Astrocyte (in vitro differentiated cells and primary cell): ENCODE data around the gene PLCL1. TPM values are rescaled to one million over a fixed set of nuclear protein-coding genes. Genes with fewer than 3 reads are reported as not detected.

ENCODE experiments used
- DNase-seq: peaks from one replicate; pipeline ENCODE4 v3.0.0-alpha.2; 2010; ENCODE audit warnings: low read depth
- FAIRE-seq: peaks from 2 replicates; lab custom pipeline; 2011; peaks lifted over from hg19 to GRCh38; lab: Jason Lieb, UNC
- H2AFZ ChIP-seq: 2 replicates; pipeline ENCODE4 v1.6.0; 2012; ENCODE audit warnings: low read depth, low read length, inconsistent platforms
- H3K27ac ChIP-seq: 2 replicates; pipeline ENCODE4 v1.5.1; 2011; ENCODE audit warnings: low read depth, low read length, inconsistent platforms
- H3K27me3 ChIP-seq: 2 replicates; pipeline ENCODE4 v1.6.0; 2011; ENCODE audit warnings: low read length, inconsistent platforms; ENCODE audit not compliant: insufficient read depth
- H3K36me3 ChIP-seq: 2 replicates; pipeline ENCODE4 v1.5.1; 2011; ENCODE audit warnings: low read length, inconsistent platforms; ENCODE audit not compliant: insufficient read depth
- H3K4me1 ChIP-seq: 2 replicates; pipeline ENCODE4 v1.5.1; 2011; ENCODE audit warnings: low read length, inconsistent platforms; ENCODE audit not compliant: insufficient read depth
- H3K4me2 ChIP-seq: 2 replicates; pipeline ENCODE4 v1.6.0; 2012; ENCODE audit warnings: low read length, inconsistent platforms
- H3K4me3 ChIP-seq: 2 replicates; pipeline ENCODE4 v1.5.1; 2011; ENCODE audit warnings: low read depth, mild to moderate bottlenecking, low read length, inconsistent platforms; ENCODE audit not compliant: insufficient read depth
- H3K79me2 ChIP-seq: 2 replicates; pipeline ENCODE4 v1.6.0; 2012; ENCODE audit warnings: mild to moderate bottlenecking, low read length, inconsistent platforms; ENCODE audit not compliant: insufficient read depth
- H3K9ac ChIP-seq: 2 replicates; pipeline ENCODE4 v1.6.0; 2012; ENCODE audit warnings: mild to moderate bottlenecking, low read length, inconsistent platforms
- H3K9me3 ChIP-seq: 2 replicates; pipeline ENCODE4 v1.5.1; 2012; ENCODE audit warnings: low read depth, mild to moderate bottlenecking, low read length, inconsistent platforms; ENCODE audit not compliant: insufficient read depth
- H4K20me1 ChIP-seq: 2 replicates; pipeline ENCODE4 v1.6.0; 2012; ENCODE audit warnings: low read length, inconsistent platforms; ENCODE audit not compliant: insufficient read depth
- H3K27ac Mint-ChIP-seq: one replicate; pipeline ENCODE4 v1.8.0; 2021; ENCODE audit warnings: mild to moderate bottlenecking, mixed read lengths; ENCODE audit not compliant: unreplicated experiment
- H3K27me3 Mint-ChIP-seq: one replicate; pipeline ENCODE4 v1.8.0; 2021; ENCODE audit warnings: low read depth, mixed read lengths; ENCODE audit not compliant: unreplicated experiment
- H3K36me3 Mint-ChIP-seq: one replicate; pipeline ENCODE4 v1.8.0; 2021; ENCODE audit warnings: low read depth, mixed read lengths; ENCODE audit not compliant: unreplicated experiment
- H3K4me1 Mint-ChIP-seq: one replicate; pipeline ENCODE4 v1.8.0; 2021; ENCODE audit warnings: low read depth, mixed read lengths; ENCODE audit not compliant: unreplicated experiment
- H3K4me3 Mint-ChIP-seq: one replicate; pipeline ENCODE4 v1.8.0; 2021; ENCODE audit warnings: mild to moderate bottlenecking, moderate library complexity, mixed read lengths; ENCODE audit not compliant: unreplicated experiment
- H3K9me3 Mint-ChIP-seq: one replicate; pipeline ENCODE4 v1.8.0; 2021; ENCODE audit warnings: mild to moderate bottlenecking, mixed read lengths; ENCODE audit not compliant: unreplicated experiment
- EZH2 ChIP-seq: IDR thresholded peaks from 2 replicates; pipeline ENCODE4 v1.6.1; 2012; ENCODE audit warnings: mild to moderate bottlenecking, low read length, inconsistent platforms; ENCODE audit not compliant: insufficient read depth
- total RNA-seq: library from RNA; stranded (reverse); gene quantifications from 2 replicates; pipeline ENCODE4 v1.2.1, GENCODE V29; 2021
- TF ChIP-seq, protein P1 (sequence below): IDR thresholded peaks from 2 replicates; pipeline ENCODE4 v1.5.1; 2011; ENCODE audit warnings: low read depth, mild to moderate bottlenecking, inconsistent platforms, low read length, moderate library complexity; ENCODE audit not compliant: insufficient read depth

PLCL1 gene
- total RNA-seq, 1 donor from 2014 or later = 0.84 TPM

DNA sequence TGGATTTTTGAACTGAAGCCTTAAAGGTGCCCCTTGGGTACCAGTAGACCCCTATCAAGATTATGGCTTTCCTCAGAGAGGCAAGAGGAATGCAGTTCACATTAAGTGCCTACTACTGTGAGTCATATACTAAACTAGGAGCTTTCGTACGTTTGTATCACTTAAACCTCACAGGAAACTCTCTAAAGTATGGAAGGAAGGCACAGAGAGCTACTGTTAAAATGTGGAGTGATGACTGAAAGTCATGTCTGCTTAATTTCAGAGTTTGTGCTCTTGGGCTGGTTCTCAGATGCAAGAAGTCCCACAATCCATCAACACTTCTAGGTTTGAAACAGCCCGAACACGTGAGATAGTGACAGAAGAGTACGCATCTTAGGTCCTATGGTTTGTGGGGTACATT, 4.7 kb downstream of the PLCL1 start:
- DNase-seq (no peak), FAIRE-seq (no peak)
- Histone ChIP-seq H3K9me3 (no peaks in the 10 kb centered on the region), H3K4me1 (peaks cover 1% of the 10 kb centered on the region), H3K9ac (no peak overlapping the region), H4K20me1 (no peaks in the 10 kb centered on the region), H3K4me3 (no peak overlapping the region), H3K4me2 (no peak overlapping the region), H3K79me2 (no peaks in the 10 kb centered on the region), H3K36me3 (no peaks in the 10 kb centered on the region), H3K27ac (no peak overlapping the region), H2AFZ (no peak overlapping the region), H3K27me3 (peaks cover 13% of the 10 kb centered on the region)
- no peaks in the 10 kb centered on the region for H3K9me3 Mint-ChIP-seq
- no peak overlapping the region for H3K27ac Mint-ChIP-seq
- H3K27me3 Mint-ChIP-seq = peaks cover 8% of the 10 kb centered on the region
- no peaks in the 10 kb centered on the region for H3K36me3 Mint-ChIP-seq
- H3K4me1 Mint-ChIP-seq = peaks cover under 1% of the 10 kb centered on the region
- TF ChIP-seq EZH2 = no peak
- TF ChIP-seq, protein P1, sequence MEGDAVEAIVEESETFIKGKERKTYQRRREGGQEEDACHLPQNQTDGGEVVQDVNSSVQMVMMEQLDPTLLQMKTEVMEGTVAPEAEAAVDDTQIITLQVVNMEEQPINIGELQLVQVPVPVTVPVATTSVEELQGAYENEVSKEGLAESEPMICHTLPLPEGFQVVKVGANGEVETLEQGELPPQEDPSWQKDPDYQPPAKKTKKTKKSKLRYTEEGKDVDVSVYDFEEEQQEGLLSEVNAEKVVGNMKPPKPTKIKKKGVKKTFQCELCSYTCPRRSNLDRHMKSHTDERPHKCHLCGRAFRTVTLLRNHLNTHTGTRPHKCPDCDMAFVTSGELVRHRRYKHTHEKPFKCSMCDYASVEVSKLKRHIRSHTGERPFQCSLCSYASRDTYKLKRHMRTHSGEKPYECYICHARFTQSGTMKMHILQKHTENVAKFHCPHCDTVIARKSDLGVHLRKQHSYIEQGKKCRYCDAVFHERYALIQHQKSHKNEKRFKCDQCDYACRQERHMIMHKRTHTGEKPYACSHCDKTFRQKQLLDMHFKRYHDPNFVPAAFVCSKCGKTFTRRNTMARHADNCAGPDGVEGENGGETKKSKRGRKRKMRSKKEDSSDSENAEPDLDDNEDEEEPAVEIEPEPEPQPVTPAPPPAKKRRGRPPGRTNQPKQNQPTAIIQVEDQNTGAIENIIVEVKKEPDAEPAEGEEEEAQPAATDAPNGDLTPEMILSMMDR = no peak
- H3K4me3 Mint-ChIP-seq = no peak overlapping the region

DNA sequence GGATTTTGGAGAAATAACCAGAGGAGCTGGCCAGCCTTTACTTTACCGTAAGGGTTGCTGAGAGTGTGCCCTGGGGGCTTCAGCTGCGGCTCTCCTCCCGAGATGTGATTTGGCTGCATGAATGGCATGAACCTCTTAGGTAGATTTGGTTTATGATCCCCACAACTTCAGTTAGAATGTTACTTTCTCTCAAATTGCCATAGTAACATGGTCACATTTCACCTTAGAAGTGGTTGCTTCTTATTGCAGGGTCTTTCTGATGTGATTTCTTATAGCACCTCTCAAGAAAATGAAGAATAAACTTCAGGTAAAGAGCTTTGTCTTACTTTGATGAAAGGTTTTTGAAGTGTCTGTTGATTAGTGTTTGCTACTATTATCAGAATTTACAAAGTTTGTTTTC, 5.6 kb downstream of the PLCL1 start:
- Mint-ChIP-seq H3K27me3 (peaks cover 10% of the 10 kb centered on the region), H3K9me3 (no peaks in the 10 kb centered on the region), H3K27ac (no peak overlapping the region), H3K4me1 (no peaks in the 10 kb centered on the region), H3K4me3 (no peak overlapping the region), H3K36me3 (no peaks in the 10 kb centered on the region)
- H3K4me1 ChIP-seq = no peaks in the 10 kb centered on the region
- H3K79me2 ChIP-seq = no peaks in the 10 kb centered on the region
- FAIRE-seq (no peak), DNase-seq (no peak)
- H2AFZ ChIP-seq = no peak overlapping the region
- no peak overlapping the region for H3K4me2 ChIP-seq
- H3K36me3 ChIP-seq = no peaks in the 10 kb centered on the region
- H3K27ac ChIP-seq = no peak overlapping the region
- no peak overlapping the region for H3K4me3 ChIP-seq
- no peaks in the 10 kb centered on the region for H4K20me1 ChIP-seq
- peaks cover 12% of the 10 kb centered on the region for H3K27me3 ChIP-seq
- no peaks in the 10 kb centered on the region for H3K9me3 ChIP-seq
- H3K9ac ChIP-seq = no peak overlapping the region
- no peak for TF ChIP-seq EZH2
- TF ChIP-seq, protein P1 = no peak

DNA sequence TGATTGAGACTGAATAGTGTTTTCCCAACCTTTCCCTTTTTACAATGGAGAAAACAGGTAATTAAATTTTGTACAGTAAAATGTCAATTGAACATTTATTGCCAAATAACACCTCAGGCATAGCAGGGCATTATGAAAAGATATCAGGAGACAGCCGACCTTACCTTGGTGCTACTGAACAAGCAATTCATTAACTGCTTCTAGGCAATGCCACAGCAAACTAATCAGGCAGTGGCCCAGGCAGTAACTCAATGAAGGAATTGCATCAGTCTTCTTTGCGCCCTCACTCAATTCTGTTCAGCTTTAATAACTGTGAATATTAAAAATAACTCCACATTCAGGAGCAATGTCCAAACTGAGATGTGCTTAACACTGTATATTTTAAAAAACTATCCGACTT, 6.1 kb downstream of the PLCL1 start:
- Mint-ChIP-seq H3K9me3 (no peaks in the 10 kb centered on the region), H3K36me3 (no peaks in the 10 kb centered on the region), H3K4me3 (no peak overlapping the region), H3K4me1 (no peaks in the 10 kb centered on the region), H3K27me3 (peaks cover 7% of the 10 kb centered on the region), H3K27ac (no peak overlapping the region)
- Histone ChIP-seq H3K4me3 (no peak overlapping the region), H3K27ac (no peak overlapping the region), H3K4me1 (no peaks in the 10 kb centered on the region), H3K4me2 (no peak overlapping the region), H3K36me3 (no peaks in the 10 kb centered on the region), H3K9me3 (no peaks in the 10 kb centered on the region), H3K79me2 (no peaks in the 10 kb centered on the region), H3K9ac (no peak overlapping the region), H2AFZ (no peak overlapping the region), H3K27me3 (peaks cover 8% of the 10 kb centered on the region), H4K20me1 (no peaks in the 10 kb centered on the region)
- FAIRE-seq (no peak), DNase-seq (no peak)
- no peak for TF ChIP-seq EZH2
- TF ChIP-seq, protein P1 = no peak
